ENCODE measurements around the gene AMMECR1. TPM values are rescaled to one million over a fixed set of nuclear protein-coding genes. Genes with fewer than 3 reads are reported as not detected.

Gene AMMECR1
- total RNA-seq, 4 donors from 2014 or later: 7.4 to 18.9 (median 12.6) TPM

DNA sequence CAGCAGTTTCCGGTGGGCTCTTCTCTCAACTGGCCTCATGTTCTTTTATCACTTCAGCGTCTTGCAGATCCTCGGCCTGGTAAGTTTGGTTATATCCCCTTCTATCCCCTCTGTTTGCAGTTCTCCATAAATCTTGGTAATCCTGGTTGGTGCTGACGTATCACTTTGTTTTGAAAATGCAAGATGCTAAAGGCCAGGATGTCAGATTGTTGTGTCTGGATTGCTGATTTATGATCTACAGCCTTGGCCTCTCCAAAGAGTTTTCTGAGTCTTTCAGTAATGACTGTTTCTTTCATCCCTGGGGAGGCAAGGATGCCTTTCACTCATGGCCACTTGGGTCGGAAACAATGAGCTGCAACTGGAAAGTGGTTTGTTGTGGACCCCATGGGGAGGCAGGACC is 146.4 kb downstream of the AMMECR1 start:
- Histone ChIP-seq H3K9me3 (no peaks in the 10 kb centered on the region), H3K27ac (no peak overlapping the region), H3K36me3 (no peaks in the 10 kb centered on the region), H3K27me3 (no peaks in the 10 kb centered on the region), H3K4me3 (no peak overlapping the region), H3K4me1 (peaks cover 10% of the 10 kb centered on the region)
- no peak for DNase-seq (ENCODE audit: low spot score in 2 of 2)
- TF ChIP-seq POLR2AphosphoS5 (IDR thresholded peaks at IDR 0.05) (no peak), POLR2A (IDR thresholded peaks at IDR 0.05) (no peak), EP300 (IDR thresholded peaks at IDR 0.05) (no peak)
- TF ChIP-seq, protein P1, sequence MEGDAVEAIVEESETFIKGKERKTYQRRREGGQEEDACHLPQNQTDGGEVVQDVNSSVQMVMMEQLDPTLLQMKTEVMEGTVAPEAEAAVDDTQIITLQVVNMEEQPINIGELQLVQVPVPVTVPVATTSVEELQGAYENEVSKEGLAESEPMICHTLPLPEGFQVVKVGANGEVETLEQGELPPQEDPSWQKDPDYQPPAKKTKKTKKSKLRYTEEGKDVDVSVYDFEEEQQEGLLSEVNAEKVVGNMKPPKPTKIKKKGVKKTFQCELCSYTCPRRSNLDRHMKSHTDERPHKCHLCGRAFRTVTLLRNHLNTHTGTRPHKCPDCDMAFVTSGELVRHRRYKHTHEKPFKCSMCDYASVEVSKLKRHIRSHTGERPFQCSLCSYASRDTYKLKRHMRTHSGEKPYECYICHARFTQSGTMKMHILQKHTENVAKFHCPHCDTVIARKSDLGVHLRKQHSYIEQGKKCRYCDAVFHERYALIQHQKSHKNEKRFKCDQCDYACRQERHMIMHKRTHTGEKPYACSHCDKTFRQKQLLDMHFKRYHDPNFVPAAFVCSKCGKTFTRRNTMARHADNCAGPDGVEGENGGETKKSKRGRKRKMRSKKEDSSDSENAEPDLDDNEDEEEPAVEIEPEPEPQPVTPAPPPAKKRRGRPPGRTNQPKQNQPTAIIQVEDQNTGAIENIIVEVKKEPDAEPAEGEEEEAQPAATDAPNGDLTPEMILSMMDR (IDR thresholded peaks at IDR 0.05): no peak
- WGBS: 87% methylated on average over 5 of the region's 5 CpGs

DNA sequence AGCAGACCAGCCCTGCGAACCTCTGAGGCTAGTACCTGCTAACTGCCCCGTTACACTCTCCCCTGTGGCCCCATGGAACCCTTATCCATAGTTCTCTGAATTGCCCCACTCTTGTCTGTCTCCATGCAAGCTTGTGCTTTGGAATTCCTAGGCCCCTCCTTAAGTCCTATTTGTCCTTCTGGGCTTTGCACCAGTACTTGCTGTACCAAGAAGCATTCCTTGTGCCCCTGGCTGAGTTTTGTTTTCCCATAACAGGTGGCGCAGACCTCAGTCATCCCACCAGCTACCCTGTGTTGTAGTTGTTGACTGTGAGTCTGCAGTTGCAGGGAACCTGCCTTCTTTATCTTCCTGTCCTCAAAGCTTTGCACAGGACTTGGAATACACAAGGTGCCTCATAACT is 147.9 kb downstream of the AMMECR1 start:
- Histone ChIP-seq H3K27me3 (no peaks in the 10 kb centered on the region), H3K4me1 (peaks cover 7% of the 10 kb centered on the region), H3K4me3 (no peak overlapping the region), H3K36me3 (no peaks in the 10 kb centered on the region), H3K9me3 (no peaks in the 10 kb centered on the region), H3K27ac (no peak overlapping the region)
- DNase-seq (ENCODE audit: low spot score in 2 of 2): no peak
- TF ChIP-seq, protein P1 (IDR thresholded peaks at IDR 0.05): no peak
- TF ChIP-seq POLR2AphosphoS5 (IDR thresholded peaks at IDR 0.05): no peak
- TF ChIP-seq POLR2A (IDR thresholded peaks at IDR 0.05): no peak
- WGBS: 65% methylated on average over 3 of the region's 3 CpGs

DNA sequence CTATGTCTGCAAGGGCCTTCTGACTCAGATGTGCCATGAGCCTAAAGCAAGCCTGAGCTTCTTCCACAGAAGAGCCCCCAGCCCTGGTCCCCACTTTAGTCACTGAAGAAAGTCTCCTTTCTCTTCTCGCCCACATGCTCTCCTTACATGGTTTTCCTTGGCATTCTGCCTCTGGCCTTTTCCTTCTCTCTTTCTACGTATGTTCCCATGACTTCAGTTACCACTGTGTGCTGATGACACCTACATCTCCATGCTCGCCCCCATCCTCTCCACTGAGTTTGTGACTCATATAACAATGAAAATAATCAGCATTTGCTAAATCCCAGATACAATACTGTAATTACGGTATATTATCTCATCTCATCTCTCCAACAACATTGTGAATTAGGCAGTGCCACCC is 149.3 kb downstream of the AMMECR1 start:
- 81% methylated on average over 4 of the region's 4 CpGs for WGBS
- Histone ChIP-seq H3K4me1 (no peaks in the 10 kb centered on the region), H3K36me3 (no peaks in the 10 kb centered on the region), H3K27me3 (no peaks in the 10 kb centered on the region), H3K27ac (no peak overlapping the region), H3K4me3 (no peak overlapping the region), H3K9me3 (no peaks in the 10 kb centered on the region)
- DNase-seq (ENCODE audit: low spot score in 2 of 2): no peak
- TF ChIP-seq EP300 (IDR thresholded peaks at IDR 0.05) (no peak), POLR2AphosphoS5 (IDR thresholded peaks at IDR 0.05) (no peak), POLR2A (IDR thresholded peaks at IDR 0.05) (no peak)
- TF ChIP-seq, protein P1 (IDR thresholded peaks at IDR 0.05): no peak

DNA sequence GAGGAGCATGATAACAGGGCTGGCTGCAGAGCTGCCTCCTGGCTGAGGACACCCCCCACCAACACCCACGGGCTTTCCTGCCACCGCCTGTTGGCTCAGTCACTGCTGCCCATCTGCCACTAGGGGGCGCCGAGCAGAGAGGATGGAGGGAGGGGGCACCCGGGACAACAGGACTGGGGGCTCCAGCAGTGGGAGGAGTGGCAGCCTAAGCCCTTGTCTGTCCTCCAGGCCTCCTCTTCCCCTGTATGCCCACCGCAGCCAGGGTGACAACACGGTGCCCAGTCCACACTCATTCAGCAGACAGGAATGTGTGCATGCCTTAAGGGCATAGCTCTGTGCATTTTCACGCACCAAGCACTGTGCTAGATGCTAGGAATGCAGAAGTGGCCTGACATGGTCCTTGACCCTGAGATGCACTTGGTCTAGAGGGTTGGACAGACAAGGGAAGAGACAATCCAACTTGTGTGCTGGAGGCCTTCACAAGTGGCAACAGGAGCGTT is 149.9 kb downstream of the AMMECR1 start:
- H3K9me3 ChIP-seq: no peaks in the 10 kb centered on the region
- whole genome bisulfite sequencing: 40% methylated on average over 6 of the region's 9 CpGs
- DNase-seq (ENCODE audit: low spot score in 2 of 2): no peak
- H3K27me3 ChIP-seq: no peaks in the 10 kb centered on the region
- H3K27ac ChIP-seq: no peak overlapping the region
- H3K4me1 ChIP-seq: no peaks in the 10 kb centered on the region
- TF ChIP-seq POLR2AphosphoS5 (IDR thresholded peaks at IDR 0.05) (no peak), EP300 (IDR thresholded peaks at IDR 0.05) (no peak), POLR2A (IDR thresholded peaks at IDR 0.05) (no peak)
- TF ChIP-seq, protein P1 (IDR thresholded peaks at IDR 0.05): no peak
- no peak overlapping the region for H3K4me3 ChIP-seq
- H3K36me3 ChIP-seq: no peaks in the 10 kb centered on the region

DNA sequence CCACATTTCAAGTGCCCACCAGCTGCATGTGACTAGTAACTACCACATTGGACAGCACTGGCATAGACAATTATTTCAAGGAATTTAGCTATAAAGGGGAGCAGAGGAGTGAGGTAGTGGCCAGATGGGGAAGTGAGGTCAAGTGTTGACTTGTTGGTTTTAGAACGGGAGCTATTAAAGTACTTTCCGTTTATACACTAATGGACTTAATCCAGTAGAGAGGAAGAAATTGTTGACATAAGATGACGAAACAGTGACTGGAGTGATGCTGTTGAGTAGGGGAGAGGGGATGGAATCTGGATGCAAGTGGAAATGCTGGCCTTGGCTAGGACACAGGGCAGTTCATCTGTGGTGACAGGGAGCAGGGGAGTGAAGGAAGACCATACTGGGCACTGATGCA is 154.4 kb downstream of the AMMECR1 start:
- WGBS: 78% methylated on average over 3 of the region's 3 CpGs
- Histone ChIP-seq H3K36me3 (no peaks in the 10 kb centered on the region), H3K27ac (no peak overlapping the region), H3K9me3 (no peaks in the 10 kb centered on the region), H3K27me3 (no peaks in the 10 kb centered on the region), H3K4me1 (peaks cover 6% of the 10 kb centered on the region), H3K4me3 (no peak overlapping the region)
- no peak for TF ChIP-seq POLR2A (IDR thresholded peaks at IDR 0.05)
- TF ChIP-seq EP300 (IDR thresholded peaks at IDR 0.05): no peak
- TF ChIP-seq, protein P1 (IDR thresholded peaks at IDR 0.05): no peak
- TF ChIP-seq POLR2AphosphoS5 (IDR thresholded peaks at IDR 0.05): no peak
- no peak for DNase-seq (ENCODE audit: low spot score in 2 of 2)
